Esophagus squamous epithelium (tissue), 5 donors: Measurements from ENCODE around the gene SPECC1. TPM values are rescaled to one million over a fixed set of nuclear protein-coding genes. Genes with fewer than 3 reads are reported as not detected.

ENCODE experiments used
- DNase-seq: peaks from one replicate; lab custom pipeline; 2025; lab: John Stamatoyannopoulos, UW
- H3K27ac ChIP-seq, 4 donors: fragments of 200-600 bp; sonication (generic); one replicate each; pipeline ENCODE4 v1.5.1; 2016 to 2019; ENCODE audit warnings: mild to moderate bottlenecking in 1 of 4
- H3K27me3 ChIP-seq, 4 donors: fragments of 200-600 bp; sonication (generic); 1 replicate in 3 of 4; 2 replicates in 1 of 4; pipeline versions ENCODE4 v1.5.1 to v1.6.0; 2017 to 2021; ENCODE audit warnings: antibody characterized with exemption in 1 of 4
- H3K36me3 ChIP-seq, 3 donors: fragments of 200-600 bp; sonication (generic); one replicate each; pipeline ENCODE4 v1.5.1; 2016 to 2019
- H3K4me1 ChIP-seq, 3 donors: fragments of 200-600 bp; sonication (generic); one replicate each; pipeline ENCODE4 v1.5.1; 2017 to 2019
- H3K4me3 ChIP-seq, 4 donors: fragments of 200-600 bp; sonication (generic); 1 replicate in 3 of 4; 2 replicates in 1 of 4; pipeline ENCODE4 v1.5.1; 2016 to 2019; ENCODE audit warnings: mild to moderate bottlenecking in 2 of 4, moderate library complexity in 1 of 4
- H3K9me3 ChIP-seq, 3 donors: fragments of 200-600 bp; sonication (generic); one replicate each; pipeline ENCODE4 v1.5.1; 2016 to 2019
- POLR2A ChIP-seq, 4 donors: fragments of 450-650 bp; IDR thresholded peaks; one replicate each; pipeline ENCODE4 v1.6.1; 2017; ENCODE audit warnings: antibody characterized with exemption in 4 of 4, mild to moderate bottlenecking in 4 of 4, moderate library complexity in 3 of 4
- WGBS, 2 donors: methylation state at CpG; one replicate each; pipeline ENCODE4 v1.1.5; 2018; 5-methylcytosine and 5-hydroxymethylcytosine counted together
- intact Hi-C: fragments of 100-400 bp; cut with DNase I; formaldehyde crosslinking; loops from one replicate; pipeline ENCODE4 v1.15.0; 2022
- total RNA-seq, 4 donors: library from RNA; depleted of rRNA; stranded (reverse); fragments of >200 nt; gene quantifications; one replicate each; pipeline ENCODE4 v1.1.0, GENCODE V29; 2016
- TF ChIP-seq, protein P1 (sequence below), 6 experiments: fragments of 450-650 bp in 4 of 6; fragments of 200-600 bp in 2 of 6; sonication (generic) in 2 of 6; IDR thresholded peaks; one replicate each; pipeline ENCODE4 v1.5.1; 2016 to 2019; ENCODE audit warnings: antibody characterized with exemption in 6 of 6, mild to moderate bottlenecking in 4 of 6, moderate library complexity in 4 of 6
- donor health status: DM: yes; HTN: yes; CAD: no.

Gene SPECC1
- total RNA-seq, 4 donors from 2014 or later, result 13.8 to 29.6 (median 19.0) TPM

DNA sequence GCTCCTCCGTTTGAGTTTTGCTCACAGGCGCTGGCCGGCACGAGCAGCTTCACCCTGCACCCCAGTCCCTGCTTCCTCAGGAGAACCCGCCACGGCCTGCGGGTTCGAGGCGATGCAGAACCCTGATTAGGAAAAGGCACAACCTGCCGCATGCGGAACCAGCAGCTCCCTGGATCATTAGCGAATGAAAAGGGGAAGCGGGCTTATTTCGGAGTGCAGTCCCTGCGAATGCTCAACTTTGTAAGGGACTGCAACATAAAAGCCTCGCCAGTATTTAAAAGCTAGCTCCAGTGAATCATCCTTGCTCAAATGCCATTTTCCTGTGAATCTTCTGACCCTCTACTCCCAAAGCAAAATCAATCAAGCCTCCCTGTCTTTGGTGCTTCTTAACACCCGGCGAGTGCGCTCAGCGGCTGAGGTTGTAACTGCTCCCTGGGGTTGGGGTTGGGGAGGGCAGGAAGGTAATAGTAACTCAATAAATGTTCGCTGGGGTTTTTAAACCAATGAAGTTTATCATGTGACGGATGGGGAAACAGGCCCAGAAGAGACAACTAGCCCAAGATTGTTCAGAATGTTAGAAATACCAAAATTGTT is 30.9 kb upstream of the SPECC1 start:
- H3K4me1 ChIP-seq, result peaks cover 11 to 46% (median 14%) of the 10 kb centered on the region in 3 donors
- H3K9me3 ChIP-seq, result no peaks in the 10 kb centered on the region
- H3K4me3 ChIP-seq, result peak overlapping the region; percentile 80 to 99 (median 88)
- H3K36me3 ChIP-seq, result no peaks in the 10 kb centered on the region
- peak overlapping the region; percentile 92 to 97 (median 96) for H3K27ac ChIP-seq
- TF ChIP-seq, protein P1, sequence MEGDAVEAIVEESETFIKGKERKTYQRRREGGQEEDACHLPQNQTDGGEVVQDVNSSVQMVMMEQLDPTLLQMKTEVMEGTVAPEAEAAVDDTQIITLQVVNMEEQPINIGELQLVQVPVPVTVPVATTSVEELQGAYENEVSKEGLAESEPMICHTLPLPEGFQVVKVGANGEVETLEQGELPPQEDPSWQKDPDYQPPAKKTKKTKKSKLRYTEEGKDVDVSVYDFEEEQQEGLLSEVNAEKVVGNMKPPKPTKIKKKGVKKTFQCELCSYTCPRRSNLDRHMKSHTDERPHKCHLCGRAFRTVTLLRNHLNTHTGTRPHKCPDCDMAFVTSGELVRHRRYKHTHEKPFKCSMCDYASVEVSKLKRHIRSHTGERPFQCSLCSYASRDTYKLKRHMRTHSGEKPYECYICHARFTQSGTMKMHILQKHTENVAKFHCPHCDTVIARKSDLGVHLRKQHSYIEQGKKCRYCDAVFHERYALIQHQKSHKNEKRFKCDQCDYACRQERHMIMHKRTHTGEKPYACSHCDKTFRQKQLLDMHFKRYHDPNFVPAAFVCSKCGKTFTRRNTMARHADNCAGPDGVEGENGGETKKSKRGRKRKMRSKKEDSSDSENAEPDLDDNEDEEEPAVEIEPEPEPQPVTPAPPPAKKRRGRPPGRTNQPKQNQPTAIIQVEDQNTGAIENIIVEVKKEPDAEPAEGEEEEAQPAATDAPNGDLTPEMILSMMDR (IDR thresholded peaks at IDR 0.05), result no peak
- no peak for TF ChIP-seq POLR2A (IDR thresholded peaks at IDR 0.05)
- WGBS, 2 donors, result 29 to 53% methylated on average over 5 to 9 of the region's 22 CpGs
- intact Hi-C loops, result no loop called here
- no peak for DNase-seq
- no peaks in the 10 kb centered on the region for H3K27me3 ChIP-seq

DNA sequence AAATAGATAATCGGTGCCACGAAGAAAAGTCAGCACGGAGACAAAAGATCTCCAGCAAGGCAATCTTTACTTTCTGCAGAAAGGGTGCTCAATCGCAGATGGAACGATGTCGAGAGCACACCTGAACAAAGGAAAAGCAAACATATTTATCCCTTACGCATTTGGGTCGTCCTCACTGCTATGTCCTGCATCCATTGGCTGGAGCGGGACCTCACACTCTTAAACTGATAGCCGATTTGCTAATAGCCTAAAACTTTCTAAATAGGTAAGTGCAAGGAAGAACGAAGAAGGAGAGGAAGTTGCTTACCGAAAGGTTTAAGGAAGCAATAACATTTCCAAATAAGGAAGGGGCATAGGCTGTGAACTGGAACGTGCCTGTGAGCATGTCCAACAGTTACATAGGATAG is 30.4 kb upstream of the SPECC1 start:
- Histone ChIP-seq H3K9me3 (no peaks in the 10 kb centered on the region), H3K4me3 (peak overlapping the region in 2 of 4 donors; percentile 80 to 99), H3K4me1 (peaks cover 11 to 46% (median 14%) of the 10 kb centered on the region in 3 donors), H3K36me3 (no peaks in the 10 kb centered on the region), H3K27me3 (no peaks in the 10 kb centered on the region), H3K27ac (peak overlapping the region in 3 of 4 donors; percentile 92 to 97 (median 96))
- intact Hi-C loops, result no loop called here
- WGBS, 2 donors, result 83 to 87% methylated on average over 13 of the region's 13 CpGs
- DNase-seq, result no peak
- TF ChIP-seq, protein P1 (IDR thresholded peaks at IDR 0.05), result no peak
- no peak for TF ChIP-seq POLR2A (IDR thresholded peaks at IDR 0.05)

DNA sequence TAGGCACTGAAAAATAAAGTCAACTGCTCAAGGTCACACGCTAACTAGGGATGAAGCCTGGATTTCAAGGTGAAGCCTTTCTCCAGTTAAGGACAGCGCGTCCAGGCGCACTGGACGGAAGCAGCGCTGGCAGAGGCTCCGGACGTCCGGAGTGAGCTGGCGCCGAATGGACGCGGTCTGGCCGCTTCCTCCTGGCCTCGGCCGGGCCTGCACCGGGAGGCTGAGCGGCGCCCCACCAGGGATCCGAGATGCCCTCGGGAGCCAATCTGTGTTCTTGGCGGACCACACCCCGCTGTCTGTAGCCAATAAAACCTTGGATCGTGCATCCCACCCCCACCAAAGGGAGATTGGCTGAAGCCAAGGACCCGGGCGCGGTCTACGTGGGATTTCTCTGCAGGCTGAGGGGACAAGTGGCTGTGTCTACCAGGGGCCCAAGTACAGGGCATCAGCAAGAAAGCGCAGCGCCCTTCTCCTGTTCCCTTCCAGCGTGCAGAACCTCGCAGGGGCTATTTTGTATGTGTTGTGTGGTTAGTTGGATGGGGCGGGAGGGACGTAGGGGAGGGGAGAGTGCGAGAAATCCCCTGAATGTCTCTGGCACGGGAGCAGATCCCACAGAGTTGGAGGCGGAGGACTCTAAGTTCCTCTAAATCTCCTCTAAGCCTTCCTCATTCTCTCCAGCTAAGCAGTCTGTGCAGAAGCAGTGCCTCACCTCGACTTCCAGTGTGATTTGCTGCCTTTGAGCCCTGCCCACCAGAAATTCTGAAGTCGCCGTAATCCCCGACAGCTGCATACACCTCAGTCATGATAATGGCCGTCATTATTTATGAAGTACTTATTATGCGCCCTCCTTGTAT is 29.0 kb upstream of the SPECC1 start:
- H3K27me3 ChIP-seq, result no peaks in the 10 kb centered on the region
- DNase-seq, result no peak
- peak overlapping the region in 2 of 4 donors; percentile 29 to 46 for H3K27ac ChIP-seq
- intact Hi-C loops, result no loop called here
- whole genome bisulfite sequencing, 2 donors, result 81 to 82% methylated on average over 29 to 35 of the region's 43 CpGs
- peaks cover 11 to 43% (median 14%) of the 10 kb centered on the region in 3 donors for H3K4me1 ChIP-seq
- TF ChIP-seq, protein P1 (IDR thresholded peaks at IDR 0.05), result no peak
- TF ChIP-seq POLR2A (IDR thresholded peaks at IDR 0.05), result no peak
- no peaks in the 10 kb centered on the region for H3K36me3 ChIP-seq
- H3K9me3 ChIP-seq, result no peaks in the 10 kb centered on the region
- H3K4me3 ChIP-seq, result peak overlapping the region in 1 of 4 donors; percentile 16

DNA sequence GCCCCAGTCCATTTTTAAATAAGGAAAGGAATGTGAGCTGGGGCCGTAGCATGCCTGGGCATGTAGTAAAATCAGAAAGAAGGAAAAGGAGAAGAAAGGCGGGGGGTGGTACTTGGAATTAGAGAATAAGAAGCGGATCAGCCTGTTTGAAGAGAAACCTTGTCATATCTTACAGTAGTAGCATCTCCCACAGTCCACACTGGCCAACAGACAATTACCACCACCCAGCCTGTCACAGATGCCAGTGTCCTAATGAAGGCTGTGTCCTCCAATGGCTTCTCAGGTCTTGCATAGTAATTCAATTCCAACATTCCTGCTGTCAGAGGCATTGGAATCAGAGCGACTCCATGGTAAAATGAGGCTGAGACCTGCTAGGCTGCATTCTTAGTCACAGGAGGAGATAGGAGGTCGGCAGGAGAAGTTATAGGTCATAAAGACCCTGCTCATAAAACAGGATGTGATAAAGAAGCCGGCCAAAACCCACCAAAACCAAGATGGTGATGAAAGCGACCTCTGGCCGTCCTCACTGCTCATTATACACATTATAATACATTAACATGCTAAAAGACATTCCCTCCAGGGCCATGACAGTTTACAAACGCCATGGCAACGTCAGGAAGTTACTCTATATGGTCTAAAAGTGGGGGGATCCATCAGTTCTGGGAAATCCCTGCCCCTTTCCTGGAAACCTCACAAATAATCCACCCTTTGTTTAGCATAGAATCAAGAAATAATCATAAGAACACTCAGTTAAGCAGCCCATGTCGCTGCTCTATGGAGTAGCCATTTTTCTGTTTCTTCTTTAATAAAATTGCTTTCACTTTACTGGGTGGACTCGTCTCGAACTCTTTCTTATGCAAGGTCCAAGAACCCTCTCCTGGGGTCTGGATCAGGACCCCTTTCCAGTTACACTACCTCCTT is 22.0 kb upstream of the SPECC1 start:
- Histone ChIP-seq H3K27me3 (no peaks in the 10 kb centered on the region), H3K4me1 (peaks cover 0 to 9% (median 0%) of the 10 kb centered on the region in 3 donors), H3K36me3 (no peaks in the 10 kb centered on the region), H3K9me3 (no peaks in the 10 kb centered on the region), H3K4me3 (no peak overlapping the region), H3K27ac (no peak overlapping the region)
- DNase-seq, result no peak
- WGBS, 2 donors, result 60 to 73% methylated on average over 11 to 13 of the region's 13 CpGs
- intact Hi-C loops, result no loop called here
- no peak for TF ChIP-seq POLR2A (IDR thresholded peaks at IDR 0.05)
- TF ChIP-seq, protein P1 (IDR thresholded peaks at IDR 0.05), result no peak
